ENCODE measurements around the gene STAC2. TPM values are rescaled to one million over a fixed set of nuclear protein-coding genes. Genes with fewer than 3 reads are reported as not detected.

The STAC2 gene, protein sequence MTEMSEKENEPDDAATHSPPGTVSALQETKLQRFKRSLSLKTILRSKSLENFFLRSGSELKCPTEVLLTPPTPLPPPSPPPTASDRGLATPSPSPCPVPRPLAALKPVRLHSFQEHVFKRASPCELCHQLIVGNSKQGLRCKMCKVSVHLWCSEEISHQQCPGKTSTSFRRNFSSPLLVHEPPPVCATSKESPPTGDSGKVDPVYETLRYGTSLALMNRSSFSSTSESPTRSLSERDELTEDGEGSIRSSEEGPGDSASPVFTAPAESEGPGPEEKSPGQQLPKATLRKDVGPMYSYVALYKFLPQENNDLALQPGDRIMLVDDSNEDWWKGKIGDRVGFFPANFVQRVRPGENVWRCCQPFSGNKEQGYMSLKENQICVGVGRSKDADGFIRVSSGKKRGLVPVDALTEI
- not detected in 2 replicates for total RNA-seq

GRCh38 chr17:39225308-39225958 is at the start of gene STAC2:
Gene STAC2 (minus strand): TSS chr17:39225945. CDS start chr17:39225502, 443 bp downstream.

DNA sequence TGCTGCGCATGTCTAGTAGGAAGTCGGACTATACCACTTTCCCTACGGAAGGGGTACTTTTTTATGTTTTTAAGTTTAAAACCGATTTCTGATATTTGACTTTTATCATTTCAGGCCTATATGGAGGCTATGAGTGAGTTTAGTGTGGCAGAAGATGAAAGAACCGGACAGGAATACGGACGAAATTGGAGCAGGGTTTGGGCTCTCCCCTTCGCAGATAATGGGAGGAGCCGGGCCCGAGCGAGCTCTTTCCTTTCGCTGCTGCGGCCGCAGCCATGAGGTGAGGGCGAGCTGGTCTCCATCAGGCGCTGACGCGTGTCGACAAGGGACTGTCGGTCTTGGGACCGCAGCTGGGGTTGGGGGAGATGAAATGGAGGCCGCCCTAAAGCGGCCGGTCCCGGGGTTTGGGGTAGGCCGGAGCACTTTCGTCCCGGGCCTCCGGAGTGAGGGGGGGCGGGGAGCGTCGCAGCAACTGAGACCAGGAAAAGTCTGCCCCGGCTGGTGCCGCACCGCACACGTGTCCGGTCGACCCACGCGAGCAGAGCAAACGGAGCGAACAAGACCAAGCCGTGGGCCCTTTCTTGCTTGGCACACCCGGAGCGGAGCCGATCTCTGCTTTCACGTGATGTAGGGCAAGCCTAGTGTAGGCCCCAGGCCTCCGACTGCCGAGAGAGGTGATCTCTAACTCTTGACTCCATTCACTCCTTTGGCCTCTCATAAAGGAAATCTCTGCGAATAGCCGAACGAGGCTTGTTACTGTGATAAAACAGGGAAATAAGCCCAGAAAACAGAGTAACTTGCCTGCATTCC is 25.5 kb downstream of the STAC2 start, which contains the start of gene RPL19:
TSS of gene RPL19 (plus strand) at position 214 of the 810 bp plus-strand sequence. CDS start at position 276, 62 bp downstream.

DNA sequence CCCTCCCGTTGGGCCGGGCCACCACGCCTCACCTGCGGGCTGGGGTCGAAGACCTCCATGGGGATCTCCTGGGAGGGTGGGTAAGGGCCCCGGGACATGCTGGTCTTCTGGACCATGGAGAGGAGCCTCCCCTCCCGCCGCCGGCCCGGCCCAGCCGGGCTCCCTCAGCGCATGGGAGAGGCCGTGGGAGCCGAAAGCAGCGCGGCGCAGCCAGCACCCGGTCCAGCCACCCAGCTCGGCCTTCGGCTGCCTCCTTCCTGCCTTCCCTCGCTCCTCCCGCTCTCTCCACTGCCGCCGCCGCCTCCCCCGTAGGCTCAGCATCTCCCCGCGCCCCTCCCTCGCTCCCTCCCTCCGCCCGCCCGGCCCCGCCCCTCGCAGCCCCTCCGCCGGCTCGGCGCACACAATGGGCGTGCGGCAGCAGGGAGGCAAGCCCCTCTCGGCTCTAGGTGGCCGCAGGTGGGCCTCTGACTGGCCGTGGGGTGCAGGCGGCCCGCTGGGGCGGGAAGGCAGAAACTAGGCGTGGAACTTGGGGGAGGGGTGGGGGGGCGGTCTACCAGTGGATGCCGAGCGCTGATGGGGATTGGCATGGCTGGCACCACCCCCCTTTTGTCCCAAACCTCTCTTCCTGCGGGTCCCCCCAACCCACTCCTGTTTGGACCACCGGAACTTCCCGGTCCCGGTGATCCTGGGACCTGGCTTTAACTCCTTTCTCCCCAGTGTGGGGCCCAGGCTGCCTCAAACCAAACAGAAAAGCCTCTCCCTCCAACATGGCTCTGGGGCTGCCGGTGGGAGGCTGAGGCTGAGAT is 28.2 kb downstream of the STAC2 start, which contains the start of gene CACNB1:
TSS of gene CACNB1 (minus strand) at position 290 of the 806 bp plus-strand sequence. CDS start at position 116, 174 bp downstream.

DNA sequence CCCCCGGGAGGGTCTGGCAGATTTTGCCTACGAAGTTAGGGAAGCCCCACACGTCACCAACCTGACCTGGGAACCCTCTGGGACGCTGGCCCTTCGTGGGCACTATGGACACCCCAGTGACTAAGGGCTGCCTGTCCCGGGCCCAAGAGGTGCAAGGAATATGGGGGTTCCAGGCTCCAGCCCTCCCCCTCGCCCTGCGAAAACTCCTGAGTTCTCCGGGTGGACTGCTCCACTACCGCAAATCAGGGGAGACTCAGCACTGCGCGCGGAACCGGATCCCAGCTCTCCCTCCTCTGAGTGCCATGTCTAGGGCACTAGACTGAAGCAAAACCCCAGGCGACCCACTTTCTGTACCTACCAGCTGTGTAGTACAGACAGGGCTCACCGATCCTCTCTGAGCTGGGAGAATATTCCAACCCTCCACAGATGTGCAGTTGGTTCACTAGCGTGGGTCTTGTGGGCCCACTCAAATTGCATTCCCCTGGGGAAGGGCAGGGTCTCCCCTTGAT is 59.9 kb downstream of the STAC2 start, which contains the start of gene ARL5C:
TSS of gene ARL5C (minus strand) at position 321 of the 509 bp plus-strand sequence. CDS start 401 bp downstream, outside the sequence.

Other genes starting within 250 kb of the STAC2 start
- 0.40 and 0.50 TPM in 2 replicates for gene PLXDC1, start 74.3 kb downstream of the STAC2 start, total RNA-seq
- under 0.01 and 0.06 TPM in 2 replicates for gene ARL5C, start 59.8 kb downstream of the STAC2 start, total RNA-seq
- 6.2 and 6.6 TPM in 2 replicates for gene CACNB1, start 28.3 kb downstream of the STAC2 start, total RNA-seq
- gene RPL19, start 25.7 kb downstream of the STAC2 start, total RNA-seq, result 2,343 and 2,471 TPM in 2 replicates
- gene FBXL20, start 175.7 kb upstream of the STAC2 start, total RNA-seq, result 10.6 and 13.6 TPM in 2 replicates
- gene MED1, start 225.3 kb upstream of the STAC2 start, total RNA-seq, result 18.7 and 19.0 TPM in 2 replicates
- gene CDK12, start 235.5 kb upstream of the STAC2 start, total RNA-seq, result 22.7 and 24.4 TPM in 2 replicates

Data from aortic smooth muscle cell (primary cell).